ENCODE measurements around the gene STUM. TPM values are rescaled to one million over a fixed set of nuclear protein-coding genes. Genes with fewer than 3 reads are reported as not detected.
"Not testable (repeated sequence)": the region's sequence is repeated elsewhere in the genome, so short reads cannot be mapped to it uniquely, and the experiment has no call there.

The STUM gene
- total RNA-seq, 2 donors from 2014 or later: not detected

- Mint-ChIP-seq H3K9me3 (no peaks in the 10 kb centered on the region), H3K4me3 (no peak overlapping the region), H3K4me1 (ENCODE audit: low read depth) (no peaks in the 10 kb centered on the region), H3K27me3 (ENCODE audit: low read depth) (no peaks in the 10 kb centered on the region), H3K36me3 (ENCODE audit: insufficient read depth in 2 of 2) (no peaks in the 10 kb centered on the region), H3K27ac (no peak overlapping the region)
- no peak for DNase-seq
- no peak for ATAC-seq (replicated peaks in 1 of 2)
Measured at GRCh38 chr1:226586116-226586515, 37.6 kb downstream of the STUM start.

GRCh38 chr1:226586650-226587422 is 38.3 kb downstream of the STUM start:
- Mint-ChIP-seq H3K27me3 (ENCODE audit: low read depth) (no peaks in the 10 kb centered on the region), H3K4me1 (ENCODE audit: low read depth) (no peaks in the 10 kb centered on the region), H3K4me3 (no peak overlapping the region), H3K9me3 (no peaks in the 10 kb centered on the region), H3K27ac (no peak overlapping the region), H3K36me3 (ENCODE audit: insufficient read depth in 2 of 2) (no peaks in the 10 kb centered on the region)
- DNase-seq: no peak
- ATAC-seq (replicated peaks in 1 of 2): no peak

- Mint-ChIP-seq H3K4me1 (ENCODE audit: low read depth) (no peaks in the 10 kb centered on the region), H3K27ac (no peak overlapping the region), H3K9me3 (no peaks in the 10 kb centered on the region), H3K27me3 (ENCODE audit: low read depth) (no peaks in the 10 kb centered on the region), H3K36me3 (ENCODE audit: insufficient read depth in 2 of 2) (no peaks in the 10 kb centered on the region), H3K4me3 (no peak overlapping the region)
- DNase-seq (no peak), ATAC-seq (replicated peaks in 1 of 2) (no peak)
Measured at GRCh38 chr1:226588484-226588883, 39.9 kb downstream of the STUM start.

GRCh38 chr1:226589008-226589733 is 40.6 kb downstream of the STUM start:
- no peak for ATAC-seq (replicated peaks in 1 of 2)
- Mint-ChIP-seq H3K4me1 (ENCODE audit: low read depth) (no peaks in the 10 kb centered on the region), H3K36me3 (ENCODE audit: insufficient read depth in 2 of 2) (no peaks in the 10 kb centered on the region), H3K9me3 (no peaks in the 10 kb centered on the region), H3K27ac (no peak overlapping the region), H3K27me3 (ENCODE audit: low read depth) (no peaks in the 10 kb centered on the region), H3K4me3 (no peak overlapping the region)
- DNase-seq: no peak

GRCh38 chr1:226590614-226591013 is 42.0 kb downstream of the STUM start:
- no peaks in the 10 kb centered on the region for H3K9me3 Mint-ChIP-seq
- no peaks in the 10 kb centered on the region for H3K27me3 Mint-ChIP-seq (ENCODE audit: low read depth)
- no peaks in the 10 kb centered on the region for H3K4me1 Mint-ChIP-seq (ENCODE audit: low read depth)
- H3K4me3 Mint-ChIP-seq: no peak overlapping the region
- H3K27ac Mint-ChIP-seq: no peak overlapping the region
- no peaks in the 10 kb centered on the region for H3K36me3 Mint-ChIP-seq (ENCODE audit: insufficient read depth in 2 of 2)
- ATAC-seq (replicated peaks in 1 of 2): no peak
- no peak for DNase-seq

- Mint-ChIP-seq H3K4me3 (no peak overlapping the region), H3K4me1 (ENCODE audit: low read depth) (no peaks in the 10 kb centered on the region), H3K27ac (no peak overlapping the region), H3K36me3 (ENCODE audit: insufficient read depth in 2 of 2) (no peaks in the 10 kb centered on the region), H3K9me3 (no peaks in the 10 kb centered on the region), H3K27me3 (ENCODE audit: low read depth) (peaks cover 2% of the 10 kb centered on the region)
- no peak for ATAC-seq (replicated peaks in 1 of 2)
- no peak for DNase-seq
Measured at GRCh38 chr1:226593541-226593940, 45.0 kb downstream of the STUM start.

DNA sequence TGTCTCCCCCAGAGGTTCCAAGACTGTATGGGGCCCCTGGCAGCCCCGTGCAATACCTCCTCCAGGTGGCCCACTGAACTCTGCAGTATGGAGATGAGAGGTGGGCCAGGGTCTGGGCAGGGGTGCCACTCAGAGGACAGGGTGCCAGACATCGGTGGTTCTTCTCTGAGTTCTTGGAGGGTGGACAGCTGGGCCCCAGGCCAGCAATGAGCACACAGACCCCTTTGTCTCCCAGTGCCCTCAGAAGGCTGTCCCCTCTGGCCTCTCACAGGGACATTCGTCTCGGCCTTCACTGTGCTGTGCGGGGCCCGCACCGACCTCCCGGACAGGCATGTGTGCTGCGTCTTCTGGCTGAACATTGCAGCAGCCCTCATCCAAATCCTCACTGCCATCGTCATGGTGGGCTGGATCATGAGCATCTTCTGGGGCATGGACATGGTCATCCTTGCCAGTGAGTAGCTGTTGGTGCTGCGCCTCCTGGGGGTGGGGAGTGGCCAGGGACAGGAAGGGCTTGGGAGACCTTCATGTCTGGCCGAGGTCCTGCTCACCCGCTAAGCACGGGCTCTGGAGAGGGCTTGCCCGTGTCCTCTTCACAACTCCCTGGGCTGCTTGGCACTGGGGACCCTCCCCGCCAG is 48.1 kb downstream of the STUM start:
- no peak overlapping the region for H3K4me3 Mint-ChIP-seq
- ATAC-seq (replicated peaks in 1 of 2) (no peak), DNase-seq (no peak)
- H3K4me1 Mint-ChIP-seq (ENCODE audit: low read depth): no peaks in the 10 kb centered on the region
- H3K27me3 Mint-ChIP-seq (ENCODE audit: low read depth): peaks cover 5% of the 10 kb centered on the region
- H3K27ac Mint-ChIP-seq: no peak overlapping the region
- H3K36me3 Mint-ChIP-seq (ENCODE audit: insufficient read depth in 2 of 2): no peaks in the 10 kb centered on the region
- no peaks in the 10 kb centered on the region for H3K9me3 Mint-ChIP-seq

GRCh38 chr1:226597616-226598454 is 49.3 kb downstream of the STUM start:
- Mint-ChIP-seq H3K27ac (no peak overlapping the region), H3K36me3 (ENCODE audit: insufficient read depth in 2 of 2) (no peaks in the 10 kb centered on the region), H3K9me3 (no peaks in the 10 kb centered on the region), H3K4me3 (no peak overlapping the region), H3K27me3 (ENCODE audit: low read depth) (peaks cover 5% of the 10 kb centered on the region), H3K4me1 (ENCODE audit: low read depth) (no peaks in the 10 kb centered on the region)
- DNase-seq (no peak), ATAC-seq (replicated peaks in 1 of 2) (no peak)

GRCh38 chr1:226598455-226598849 is 49.9 kb downstream of the STUM start:
- Mint-ChIP-seq H3K4me1 (ENCODE audit: low read depth) (no peaks in the 10 kb centered on the region), H3K27me3 (ENCODE audit: low read depth) (peaks cover 5% of the 10 kb centered on the region), H3K9me3 (no peaks in the 10 kb centered on the region), H3K36me3 (ENCODE audit: insufficient read depth in 2 of 2) (no peaks in the 10 kb centered on the region), H3K27ac (no peak overlapping the region), H3K4me3 (no peak overlapping the region)
- no peak for ATAC-seq (replicated peaks in 1 of 2)
- DNase-seq: no peak

DNA sequence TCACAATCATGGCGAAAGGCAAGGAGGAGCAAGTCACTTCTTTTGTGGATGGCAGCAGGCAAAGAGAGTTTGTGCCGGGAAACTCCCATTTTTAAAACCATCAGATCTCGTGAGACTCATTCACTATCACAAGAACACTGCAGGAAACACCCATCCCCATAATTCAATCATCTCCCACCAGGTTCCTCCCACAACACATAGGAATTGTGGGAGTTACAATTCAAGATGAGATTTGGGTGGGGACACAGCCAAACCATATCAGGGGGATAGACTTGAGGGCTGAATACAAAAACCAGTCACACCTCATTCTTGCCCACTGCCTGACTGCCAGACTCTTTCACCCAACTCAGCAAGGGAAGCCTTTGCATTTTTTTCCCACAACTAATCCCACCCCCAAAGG is 50.4 kb downstream of the STUM start:
- H3K27me3 Mint-ChIP-seq (ENCODE audit: low read depth); ATAC-seq (replicated peaks in 1 of 2); H3K4me3 Mint-ChIP-seq; H3K4me1 Mint-ChIP-seq (ENCODE audit: low read depth); H3K36me3 Mint-ChIP-seq (ENCODE audit: insufficient read depth in 2 of 2); H3K9me3 Mint-ChIP-seq; H3K27ac Mint-ChIP-seq; DNase-seq: not testable (repeated sequence)

- Mint-ChIP-seq H3K4me1 (ENCODE audit: low read depth) (no peaks in the 10 kb centered on the region), H3K27ac (no peak overlapping the region), H3K27me3 (ENCODE audit: low read depth) (peaks cover 5% of the 10 kb centered on the region), H3K9me3 (no peaks in the 10 kb centered on the region), H3K36me3 (ENCODE audit: insufficient read depth in 2 of 2) (no peaks in the 10 kb centered on the region), H3K4me3 (no peak overlapping the region)
- DNase-seq (no peak), ATAC-seq (replicated peaks in 1 of 2) (no peak)
Measured at GRCh38 chr1:226599636-226600238, 51.2 kb downstream of the STUM start.

DNA sequence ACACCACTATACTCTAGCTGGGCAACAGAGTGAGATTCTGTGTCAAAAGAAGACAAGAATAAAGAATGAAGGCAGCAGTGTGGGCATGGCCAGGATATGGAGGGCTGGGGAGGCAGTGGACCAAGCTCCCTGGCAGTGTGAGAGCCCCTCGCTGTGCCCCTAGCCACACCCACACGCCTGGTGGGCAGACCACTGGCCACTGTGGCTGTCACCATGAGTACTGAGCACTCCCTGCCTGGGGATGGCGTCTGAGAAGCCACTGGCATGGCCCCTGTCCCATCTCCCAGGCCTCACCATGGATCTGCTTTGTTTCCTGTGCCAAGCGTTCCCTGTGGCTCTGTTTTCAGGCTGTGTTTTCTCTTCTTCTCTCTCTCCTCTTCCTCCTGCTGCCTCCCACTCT is 51.7 kb downstream of the STUM start:
- Mint-ChIP-seq H3K9me3 (no peaks in the 10 kb centered on the region), H3K27ac (no peak overlapping the region), H3K4me1 (ENCODE audit: low read depth) (no peaks in the 10 kb centered on the region), H3K27me3 (ENCODE audit: low read depth) (peaks cover 5% of the 10 kb centered on the region), H3K4me3 (no peak overlapping the region), H3K36me3 (ENCODE audit: insufficient read depth in 2 of 2) (no peaks in the 10 kb centered on the region)
- ATAC-seq (replicated peaks in 1 of 2) (no peak), DNase-seq (no peak)

All from activated T-cell treated with anti-CD3 and anti-CD28 coated beads, Interleukin-2, amount 50 U/mL, for 72 hours (primary cell).